Gastrocnemius medialis (tissue), 4 donors: Measurements from ENCODE around the gene PRKG1. TPM values are rescaled to one million over a fixed set of nuclear protein-coding genes. Genes with fewer than 3 reads are reported as not detected.

Experiments
- ATAC-seq, 2 donors: fragments of 150-250 bp; one replicate each; pipeline ENCODE4 v1.9.1; 2016
- DNase-seq, 2 donors: peaks; one replicate each; pipeline ENCODE4 v3.0.0-alpha.2; 2019
- H3K27ac ChIP-seq, 4 donors: fragments of 200-600 bp; sonication (generic); 1 replicate in 1 of 4; 2 replicates in 3 of 4; pipeline ENCODE4 v1.5.1; 2016 to 2018; ENCODE audit warnings: mild to moderate bottlenecking in 2 of 4, moderate library complexity in 1 of 4
- H3K27me3 ChIP-seq, 3 donors: fragments of 200-600 bp; sonication (generic) in 2 of 3; 1 replicate in 1 of 3; 2 replicates in 2 of 3; pipeline versions ENCODE4 v1.5.1 to v1.6.0; 2016 to 2019; ENCODE audit warnings: mild to moderate bottlenecking in 1 of 3, moderate library complexity in 1 of 3
- H3K36me3 ChIP-seq, 2 donors: fragments of 200-600 bp; sonication (generic) in 1 of 2; one replicate each; pipeline ENCODE4 v1.5.1; 2017 to 2018
- H3K4me1 ChIP-seq, 2 donors: fragments of 200-600 bp; sonication (generic) in 1 of 2; one replicate each; pipeline ENCODE4 v1.5.1; 2016 to 2017; ENCODE audit warnings: mild to moderate bottlenecking in 2 of 2
- H3K4me3 ChIP-seq, 4 donors: fragments of 200-600 bp; sonication (generic) in 3 of 4; 1 replicate in 1 of 4; 2 replicates in 3 of 4; pipeline ENCODE4 v1.5.1; 2016 to 2019; ENCODE audit warnings: mild to moderate bottlenecking in 2 of 4
- H3K9me3 ChIP-seq, 3 donors: fragments of 200-600 bp; sonication (generic) in 2 of 3; 1 replicate in 1 of 3; 2 replicates in 2 of 3; pipeline ENCODE4 v1.5.1; 2016 to 2019
- POLR2A ChIP-seq, 2 donors: fragments of 450-650 bp; IDR thresholded peaks; one replicate each; pipeline ENCODE4 v1.6.1; 2017; ENCODE audit warnings: antibody characterized with exemption in 2 of 2, mild to moderate bottlenecking in 2 of 2, moderate library complexity in 2 of 2
- in situ Hi-C, 4 donors: fragments of 200-750 bp; cut with MboI; loops; one replicate each; pipeline versions ENCODE4 v1.15.0 to v1.8.0; 2017; ENCODE audit warnings: low sequenced_read_pairs in 4 of 4
- intact Hi-C: fragments of 100-400 bp; cut with DNase I; formaldehyde crosslinking; loops from one replicate; pipeline ENCODE4 v1.15.1; 2023; ENCODE audit warnings: low total_unique reads
- total RNA-seq, 4 donors: library from RNA; depleted of rRNA; stranded (reverse); fragments of >200 nt; gene quantifications; one replicate each; pipeline versions ENCODE4 v1.1.0 to v1.2.3, GENCODE V29; 2016
- TF ChIP-seq, protein P1 (sequence below), 5 experiments: fragments of 450-650 bp in 3 of 5; fragments of 200-600 bp in 2 of 5; sonication (generic) in 2 of 5; IDR thresholded peaks in 4 of 5; conservative IDR thresholded peaks in 1 of 5; 1 replicate in 4 of 5; 2 replicates in 1 of 5; pipeline ENCODE4 v1.5.1; 2016 to 2019; ENCODE audit warnings: antibody characterized with exemption in 5 of 5, mild to moderate bottlenecking in 3 of 5, moderate library complexity in 3 of 5

PRKG1 gene
- total RNA-seq, 4 donors from 2014 or later = 10.4 to 39.4 (median 25.1) TPM

DNA sequence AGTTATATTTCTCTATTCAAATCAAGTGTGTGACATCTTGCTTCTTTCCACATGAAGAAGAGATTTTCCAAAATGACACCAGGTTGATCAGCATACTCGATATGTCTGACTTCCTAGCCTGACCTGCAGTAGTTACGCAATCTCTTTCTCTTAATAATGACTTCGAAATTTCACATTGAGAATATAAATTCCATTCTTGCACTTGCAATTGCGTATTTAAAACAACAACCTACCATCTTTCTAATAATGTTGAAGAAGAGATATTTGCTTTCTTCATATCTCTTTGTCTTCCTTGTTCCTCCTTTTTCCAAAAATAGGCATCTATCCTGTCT lies 348.8 kb downstream of the PRKG1 start:
- in situ Hi-C loops = loop anchor here in 3 of 4 donors (5.0 to 25.0 kb wide), 6 partner anchors 348 to 792 kb away; partner anchors contain the start of gene PRKG1 (in 2 of the 3)

DNA sequence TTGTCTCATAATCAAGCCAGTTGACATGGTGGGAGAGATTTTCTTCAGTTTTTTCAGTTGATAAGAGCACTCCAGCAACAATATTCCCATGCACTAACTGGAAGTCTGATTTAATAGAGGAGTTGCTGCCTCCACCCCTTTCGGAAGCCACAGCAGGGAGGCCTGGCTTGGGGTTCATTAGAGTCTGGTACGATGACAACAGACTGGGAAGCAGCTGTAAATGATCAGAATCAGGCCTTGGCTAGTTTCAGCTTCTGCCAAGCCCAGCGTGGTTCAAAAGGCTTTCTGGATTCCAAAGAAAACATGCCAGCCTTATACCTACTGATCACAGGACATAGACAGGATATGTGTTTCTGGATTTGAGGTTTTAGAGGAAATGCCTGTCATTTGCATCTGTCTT lies 351.1 kb downstream of the PRKG1 start:
- no peak for ATAC-seq
- Histone ChIP-seq H3K4me1 (peaks cover 17 to 25% of the 10 kb centered on the region in 2 donors), H3K27ac (no peak overlapping the region), H3K36me3 (no peaks in the 10 kb centered on the region), H3K9me3 (no peaks in the 10 kb centered on the region), H3K27me3 (no peaks in the 10 kb centered on the region), H3K4me3 (no peak overlapping the region)
- intact Hi-C loops = no loop called here
- in situ Hi-C loops = loop anchor here in 2 of 4 donors (10.0 to 25.0 kb wide), 4 partner anchors 351 to 789 kb away; partner anchors contain the start of gene PRKG1 (in 1 of the 2)
- DNase-seq = no peak
- TF ChIP-seq, protein P1, sequence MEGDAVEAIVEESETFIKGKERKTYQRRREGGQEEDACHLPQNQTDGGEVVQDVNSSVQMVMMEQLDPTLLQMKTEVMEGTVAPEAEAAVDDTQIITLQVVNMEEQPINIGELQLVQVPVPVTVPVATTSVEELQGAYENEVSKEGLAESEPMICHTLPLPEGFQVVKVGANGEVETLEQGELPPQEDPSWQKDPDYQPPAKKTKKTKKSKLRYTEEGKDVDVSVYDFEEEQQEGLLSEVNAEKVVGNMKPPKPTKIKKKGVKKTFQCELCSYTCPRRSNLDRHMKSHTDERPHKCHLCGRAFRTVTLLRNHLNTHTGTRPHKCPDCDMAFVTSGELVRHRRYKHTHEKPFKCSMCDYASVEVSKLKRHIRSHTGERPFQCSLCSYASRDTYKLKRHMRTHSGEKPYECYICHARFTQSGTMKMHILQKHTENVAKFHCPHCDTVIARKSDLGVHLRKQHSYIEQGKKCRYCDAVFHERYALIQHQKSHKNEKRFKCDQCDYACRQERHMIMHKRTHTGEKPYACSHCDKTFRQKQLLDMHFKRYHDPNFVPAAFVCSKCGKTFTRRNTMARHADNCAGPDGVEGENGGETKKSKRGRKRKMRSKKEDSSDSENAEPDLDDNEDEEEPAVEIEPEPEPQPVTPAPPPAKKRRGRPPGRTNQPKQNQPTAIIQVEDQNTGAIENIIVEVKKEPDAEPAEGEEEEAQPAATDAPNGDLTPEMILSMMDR (IDR thresholded peaks at IDR 0.05 in 4 of 5, conservative IDR thresholded peaks at IDR 0.05 in 1 of 5) = no peak
- TF ChIP-seq POLR2A (IDR thresholded peaks at IDR 0.05) = no peak

More for the DNA sequence above, 348.8 kb downstream of the PRKG1 start:
- Histone ChIP-seq H3K4me1 (peaks cover 17 to 37% of the 10 kb centered on the region in 2 donors), H3K4me3 (no peak overlapping the region), H3K27me3 (no peaks in the 10 kb centered on the region), H3K36me3 (no peaks in the 10 kb centered on the region), H3K27ac (peak overlapping the region in 1 of 4 donors; percentile 74), H3K9me3 (no peaks in the 10 kb centered on the region)
- intact Hi-C loops = loop anchor here (2.0 to 5.0 kb wide), 3 partner anchors 36 to 422 kb away; no protein-coding TSS in a partner anchor
- DNase-seq = no peak
- no peak for TF ChIP-seq POLR2A (IDR thresholded peaks at IDR 0.05)
- TF ChIP-seq, protein P1 (IDR thresholded peaks at IDR 0.05 in 4 of 5, conservative IDR thresholded peaks at IDR 0.05 in 1 of 5) = no peak
- no peak for ATAC-seq

DNA sequence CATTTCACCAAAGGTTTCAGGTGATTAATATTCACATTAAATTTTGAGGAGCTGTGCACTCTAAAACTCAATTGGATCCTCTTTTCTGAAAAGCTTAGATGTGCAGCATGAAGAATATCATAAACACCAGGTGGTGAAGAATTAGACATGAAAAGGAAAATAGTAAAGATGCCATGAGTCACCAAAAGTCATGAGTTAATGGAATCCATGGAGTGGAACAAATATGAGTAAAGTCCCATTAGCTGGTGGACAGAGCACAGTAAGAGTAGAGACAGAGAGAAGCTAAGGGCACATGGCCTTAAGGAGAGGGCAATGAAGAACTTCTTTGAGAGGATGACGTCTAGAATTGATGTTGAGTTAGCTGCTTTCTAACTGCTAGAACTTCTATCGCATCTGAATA lies 353.5 kb downstream of the PRKG1 start:
- H3K27me3 ChIP-seq = no peaks in the 10 kb centered on the region
- TF ChIP-seq POLR2A (IDR thresholded peaks at IDR 0.05) = no peak
- TF ChIP-seq, protein P1 (IDR thresholded peaks at IDR 0.05 in 4 of 5, conservative IDR thresholded peaks at IDR 0.05 in 1 of 5) = no peak
- in situ Hi-C loops = loop anchor here in 2 of 4 donors (10.0 to 25.0 kb wide), 4 partner anchors 353 to 787 kb away; partner anchors contain the start of gene PRKG1 (in 1 of the 2)
- H3K36me3 ChIP-seq = no peaks in the 10 kb centered on the region
- H3K4me1 ChIP-seq = peaks cover 8 to 13% of the 10 kb centered on the region in 2 donors
- H3K27ac ChIP-seq = no peak overlapping the region
- ATAC-seq (no peak), DNase-seq (no peak)
- H3K4me3 ChIP-seq = no peak overlapping the region
- intact Hi-C loops = no loop called here
- H3K9me3 ChIP-seq = no peaks in the 10 kb centered on the region

DNA sequence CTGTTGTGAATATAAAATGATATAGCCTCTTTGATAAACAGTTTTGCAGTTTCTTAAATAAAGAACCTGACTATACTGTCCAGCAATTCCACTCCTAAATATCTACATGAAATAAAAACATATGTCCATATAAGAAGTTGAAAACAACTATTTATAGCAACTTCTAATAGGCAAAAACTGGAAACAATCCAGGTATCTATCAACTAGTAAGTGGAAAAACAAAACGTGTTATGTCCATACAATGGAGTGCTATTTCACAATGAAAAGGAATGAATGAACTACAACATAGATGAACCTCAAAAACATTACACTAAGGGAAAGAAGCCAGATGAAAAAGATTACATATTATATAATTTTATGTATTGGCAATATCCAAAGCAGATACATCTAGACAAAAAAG lies 356.2 kb downstream of the PRKG1 start:
- DNase-seq (no peak), ATAC-seq (no peak)
- Histone ChIP-seq H3K4me3 (no peak overlapping the region), H3K27ac (no peak overlapping the region), H3K27me3 (no peaks in the 10 kb centered on the region), H3K4me1 (peaks cover 5 to 6% of the 10 kb centered on the region in 2 donors), H3K9me3 (no peaks in the 10 kb centered on the region), H3K36me3 (no peaks in the 10 kb centered on the region)
- TF ChIP-seq, protein P1 (IDR thresholded peaks at IDR 0.05 in 4 of 5, conservative IDR thresholded peaks at IDR 0.05 in 1 of 5) = no peak
- TF ChIP-seq POLR2A (IDR thresholded peaks at IDR 0.05) = no peak
- in situ Hi-C loops (loop anchor here in 1 of 4 donors (25.0 kb wide), 1 partner anchor 532 kb away; no protein-coding TSS in a partner anchor), intact Hi-C loops (no loop called here)
